ENCODE measurements around the gene LAMB4.
"Not testable (repeated sequence)": the region's sequence is repeated elsewhere in the genome, so short reads cannot be mapped to it uniquely, and the experiment has no call there.

GRCh38 chr7:108033309-108033708, 96.9 kb downstream of the LAMB4 start:
- TF ChIP-seq POLR2A, CTCF (IDR thresholded peaks at IDR 0.05): not testable (repeated sequence)
